Measurements from ENCODE around the gene DAGLB. TPM values are rescaled to one million over a fixed set of nuclear protein-coding genes. Genes with fewer than 3 reads are reported as not detected.
"Not testable (repeated sequence)": the region's sequence is repeated elsewhere in the genome, so short reads cannot be mapped to it uniquely, and the experiment has no call there.

Gene DAGLB
- total and polyA plus RNA-seq, 7 experiments from 2014 or later, result 10.5 to 44.3 (median 37.7) TPM

DNA sequence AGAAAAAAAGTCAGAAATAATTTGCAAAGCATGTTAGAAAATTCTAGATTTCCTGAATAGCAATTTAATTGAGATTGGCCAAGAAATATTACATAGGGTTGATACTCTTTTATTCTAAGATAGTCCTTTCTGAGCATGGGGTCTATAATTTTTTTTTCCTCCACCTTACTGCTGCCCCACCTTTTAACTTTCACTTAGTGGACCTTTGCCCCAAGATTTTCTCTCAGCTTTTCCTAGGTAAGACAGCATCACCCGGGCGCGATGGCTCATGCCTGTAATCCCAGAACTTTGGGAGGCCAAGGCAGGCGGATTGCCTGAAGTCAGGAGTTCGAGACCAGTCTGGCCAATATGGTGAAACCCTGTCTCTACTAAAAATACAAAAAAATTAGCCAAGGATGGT lies 69.2 kb downstream of the DAGLB start:
- H3K4me3 ChIP-seq (ENCODE audit: low read length); H3K9me3 ChIP-seq (ENCODE audit: control insufficient read depth in 2 of 3, low read length in 3 of 3); H3K27me3 Mint-ChIP-seq; DNase-seq; H3K9me3 Mint-ChIP-seq; H3K27ac ChIP-seq (ENCODE audit: low read depth, low read length); ATAC-seq; H3K27me3 ChIP-seq (ENCODE audit: control insufficient read depth in 2 of 2, insufficient read depth in 2 of 2, low read length in 2 of 2); H3K36me3 ChIP-seq (ENCODE audit: control insufficient read depth in 2 of 3, insufficient read depth in 3 of 3, low read length in 3 of 3); POLR2A ChIA-PET; intact Hi-C loops (cut with micrococcal nuclease): not testable (repeated sequence)
- CTCF ChIA-PET, result interaction anchor here (0.7 kb wide), 1 partner anchor 123 kb away, joined by 3 read pairs; no protein-coding TSS in a partner anchor
- peaks cover 0 to 12% (median 3%) of the 10 kb centered on the region in 5 donors for H3K36me3 Mint-ChIP-seq
- H3K4me1 Mint-ChIP-seq, result peaks cover 46 to 74% (median 64%) of the 10 kb centered on the region in 7 donors
- peak overlapping the region in 2 of 10 donors; percentile 5 to 41 for H3K4me3 Mint-ChIP-seq
- peak overlapping the region in 5 of 9 donors; percentile 60 to 84 (median 65) for H3K27ac Mint-ChIP-seq
- peaks cover 29 to 34% of the 10 kb centered on the region in 2 donors for H3K4me1 ChIP-seq (ENCODE audit: control insufficient read depth in 2 of 2, insufficient read depth in 2 of 2, low read length in 2 of 2)

DNA sequence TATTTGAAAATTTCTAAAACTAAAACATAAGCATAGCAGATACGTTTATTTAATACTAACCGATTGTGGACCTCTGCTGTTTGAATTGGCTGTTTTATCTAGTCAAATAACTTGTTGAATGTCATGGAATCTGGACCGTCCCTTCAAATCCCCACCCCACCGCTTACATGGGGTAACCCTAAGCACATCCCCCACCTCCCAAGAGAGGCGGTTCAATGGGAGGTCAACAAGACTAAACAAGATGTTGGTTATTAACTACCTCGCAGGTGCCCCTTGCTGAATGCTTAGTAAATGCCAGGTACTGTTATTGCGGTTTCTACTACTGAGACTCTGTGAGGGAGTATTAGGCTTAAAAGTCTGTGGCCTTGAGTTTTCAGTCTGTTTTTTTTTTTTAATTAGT lies 70.9 kb downstream of the DAGLB start:
- POLR2A ChIA-PET, result interaction anchor here (0.7 kb wide), 1 partner anchor 20 kb away, joined by 3 read pairs; no protein-coding TSS in a partner anchor
- no peak overlapping the region for H3K27ac ChIP-seq (ENCODE audit: low read depth, low read length)
- H3K4me1 Mint-ChIP-seq, result peaks cover 34 to 60% (median 51%) of the 10 kb centered on the region in 7 donors
- H3K4me3 Mint-ChIP-seq, result peak overlapping the region in 9 of 10 donors; percentile 25 to 71 (median 55)
- ATAC-seq, result no peak
- CTCF ChIA-PET, result no interaction called here
- H3K4me1 ChIP-seq (ENCODE audit: control insufficient read depth in 2 of 2, insufficient read depth in 2 of 2, low read length in 2 of 2), result peaks cover 25 to 28% of the 10 kb centered on the region in 2 donors
- peaks cover 0 to 4% (median 0%) of the 10 kb centered on the region in 3 experiments for H3K36me3 ChIP-seq (ENCODE audit: control insufficient read depth in 2 of 3, insufficient read depth in 3 of 3, low read length in 3 of 3)
- peaks cover 0 to 12% (median 3%) of the 10 kb centered on the region in 5 donors for H3K36me3 Mint-ChIP-seq
- H3K9me3 Mint-ChIP-seq, result no peaks in the 10 kb centered on the region
- DNase-seq, result no peak
- no peaks in the 10 kb centered on the region for H3K27me3 Mint-ChIP-seq
- no peaks in the 10 kb centered on the region for H3K9me3 ChIP-seq (ENCODE audit: control insufficient read depth in 2 of 3, low read length in 3 of 3)
- H3K27ac Mint-ChIP-seq, result peak overlapping the region in 8 of 9 donors; percentile 29 to 84 (median 68)
- intact Hi-C loops (cut with micrococcal nuclease), result no loop called here
- H3K4me3 ChIP-seq (ENCODE audit: low read length), result no peak overlapping the region
- H3K27me3 ChIP-seq (ENCODE audit: control insufficient read depth in 2 of 2, insufficient read depth in 2 of 2, low read length in 2 of 2), result no peaks in the 10 kb centered on the region

- DNase-seq, result peak in 7 of 9 donors; percentile 32 to 48 (median 41)
- H3K27ac ChIP-seq (ENCODE audit: low read depth, low read length), result peak overlapping the region; percentile 80
- peaks cover 18 to 22% of the 10 kb centered on the region in 2 donors for H3K4me1 ChIP-seq (ENCODE audit: control insufficient read depth in 2 of 2, insufficient read depth in 2 of 2, low read length in 2 of 2)
- Mint-ChIP-seq H3K9me3 (no peaks in the 10 kb centered on the region), H3K36me3 (peaks cover 0 to 12% (median 3%) of the 10 kb centered on the region in 5 donors), H3K27ac (peak overlapping the region; percentile 90 to 97 (median 93)), H3K4me3 (peak overlapping the region; percentile 80 to 94 (median 92)), H3K27me3 (no peaks in the 10 kb centered on the region), H3K4me1 (peaks cover 24 to 48% (median 39%) of the 10 kb centered on the region in 7 donors)
- H3K36me3 ChIP-seq (ENCODE audit: control insufficient read depth in 2 of 3, insufficient read depth in 3 of 3, low read length in 3 of 3), result peaks cover 0 to 4% (median 0%) of the 10 kb centered on the region in 3 experiments
- ChIA-PET CTCF (interaction anchor here (0.5 kb wide), 1 partner anchor 21 kb away, joined by 3 read pairs; no protein-coding TSS in a partner anchor), POLR2A (interaction anchor here (0.6 kb wide), 1 partner anchor 279 kb away, joined by 3 read pairs; no protein-coding TSS in a partner anchor)
- H3K4me3 ChIP-seq (ENCODE audit: low read length), result peak overlapping the region; percentile 47
- no peak for ATAC-seq
- no peaks in the 10 kb centered on the region for H3K27me3 ChIP-seq (ENCODE audit: control insufficient read depth in 2 of 2, insufficient read depth in 2 of 2, low read length in 2 of 2)
- intact Hi-C loops (cut with micrococcal nuclease), result no loop called here
- H3K9me3 ChIP-seq (ENCODE audit: control insufficient read depth in 2 of 3, low read length in 3 of 3), result no peaks in the 10 kb centered on the region
Measured at GRCh38 chr7:6375348-6376101, 72.2 kb downstream of the DAGLB start.

DNA sequence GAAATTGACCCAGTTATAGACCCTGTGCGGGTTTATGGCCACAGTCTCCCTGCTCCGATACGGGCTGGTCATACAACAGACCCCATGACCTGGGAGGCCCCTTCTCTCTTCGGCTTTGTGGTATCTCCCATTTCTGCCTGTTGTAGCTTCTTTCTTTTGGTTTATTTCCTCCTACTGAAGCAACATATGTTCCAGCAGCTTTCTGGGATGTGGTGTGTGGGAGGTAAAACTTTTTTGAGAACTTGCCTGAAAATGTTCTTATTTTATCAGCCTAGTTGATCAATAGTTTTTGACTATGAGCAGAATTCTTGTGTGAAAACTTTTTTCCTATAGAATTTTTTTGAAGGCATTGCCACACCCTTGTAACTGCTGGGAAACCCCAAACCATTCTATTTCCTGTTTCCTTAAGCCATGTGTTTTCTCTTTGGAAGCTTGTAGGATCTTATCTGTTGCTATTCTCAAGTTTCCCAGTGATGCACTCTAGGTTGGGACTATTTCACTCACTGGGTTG lies 80.0 kb downstream of the DAGLB start:
- H3K9me3 Mint-ChIP-seq, result no peaks in the 10 kb centered on the region
- H3K4me1 ChIP-seq (ENCODE audit: control insufficient read depth in 2 of 2, insufficient read depth in 2 of 2, low read length in 2 of 2), result no peaks in the 10 kb centered on the region
- peaks cover 0 to 14% (median 4%) of the 10 kb centered on the region in 7 donors for H3K4me1 Mint-ChIP-seq
- ChIA-PET POLR2A (no interaction called here), CTCF (no interaction called here)
- H3K36me3 ChIP-seq (ENCODE audit: control insufficient read depth in 2 of 3, insufficient read depth in 3 of 3, low read length in 3 of 3), result no peaks in the 10 kb centered on the region
- H3K9me3 ChIP-seq (ENCODE audit: control insufficient read depth in 2 of 3, low read length in 3 of 3), result no peaks in the 10 kb centered on the region
- DNase-seq (no peak), ATAC-seq (no peak)
- H3K36me3 Mint-ChIP-seq, result no peaks in the 10 kb centered on the region
- H3K4me3 Mint-ChIP-seq, result no peak overlapping the region
- H3K27ac ChIP-seq (ENCODE audit: low read depth, low read length), result no peak overlapping the region
- H3K4me3 ChIP-seq (ENCODE audit: low read length), result no peak overlapping the region
- intact Hi-C loops (cut with micrococcal nuclease), result no loop called here
- no peaks in the 10 kb centered on the region for H3K27me3 ChIP-seq (ENCODE audit: control insufficient read depth in 2 of 2, insufficient read depth in 2 of 2, low read length in 2 of 2)
- no peaks in the 10 kb centered on the region for H3K27me3 Mint-ChIP-seq
- H3K27ac Mint-ChIP-seq, result no peak overlapping the region

- CTCF ChIA-PET, result no interaction called here
- no peak overlapping the region for H3K4me3 ChIP-seq (ENCODE audit: low read length)
- intact Hi-C loops (cut with micrococcal nuclease), result no loop called here
Measured at GRCh38 chr7:6365451-6365850, 82.3 kb downstream of the DAGLB start.

GRCh38 chr7:6360841-6361240 lies 86.9 kb downstream of the DAGLB start:
- H3K36me3 ChIP-seq (ENCODE audit: control insufficient read depth in 2 of 3, insufficient read depth in 3 of 3, low read length in 3 of 3), result no peaks in the 10 kb centered on the region
- Mint-ChIP-seq H3K4me3 (no peak overlapping the region), H3K9me3 (no peaks in the 10 kb centered on the region), H3K4me1 (peaks cover 0 to 6% (median 4%) of the 10 kb centered on the region in 7 donors), H3K27me3 (peaks cover 0 to 2% (median 0%) of the 10 kb centered on the region in 5 donors), H3K36me3 (no peaks in the 10 kb centered on the region), H3K27ac (no peak overlapping the region)
- H3K4me3 ChIP-seq (ENCODE audit: low read length), result no peak overlapping the region
- CTCF ChIA-PET, result interaction anchor here (1.1 kb wide), 1 partner anchor 11 kb away, joined by 3 read pairs; no protein-coding TSS in a partner anchor
- H3K9me3 ChIP-seq (ENCODE audit: control insufficient read depth in 2 of 3, low read length in 3 of 3), result no peaks in the 10 kb centered on the region
- H3K27me3 ChIP-seq (ENCODE audit: control insufficient read depth in 2 of 2, insufficient read depth in 2 of 2, low read length in 2 of 2), result no peaks in the 10 kb centered on the region
- intact Hi-C loops (cut with micrococcal nuclease), result no loop called here
- H3K27ac ChIP-seq (ENCODE audit: low read depth, low read length), result no peak overlapping the region
- POLR2A ChIA-PET, result interaction anchor here (0.7 kb wide), 1 partner anchor 13 kb away, joined by 3 read pairs; no protein-coding TSS in a partner anchor
- DNase-seq (no peak), ATAC-seq (no peak)
- H3K4me1 ChIP-seq (ENCODE audit: control insufficient read depth in 2 of 2, insufficient read depth in 2 of 2, low read length in 2 of 2), result no peaks in the 10 kb centered on the region

More at GRCh38 chr7:6365451-6365850, 82.3 kb downstream of the DAGLB start:
- Mint-ChIP-seq H3K4me3 (no peak overlapping the region), H3K4me1 (peaks cover 0 to 12% (median 6%) of the 10 kb centered on the region in 7 donors), H3K9me3 (no peaks in the 10 kb centered on the region), H3K27me3 (no peaks in the 10 kb centered on the region), H3K27ac (no peak overlapping the region), H3K36me3 (no peaks in the 10 kb centered on the region)
- POLR2A ChIA-PET, result no interaction called here
- Histone ChIP-seq H3K27me3 (ENCODE audit: control insufficient read depth in 2 of 2, insufficient read depth in 2 of 2, low read length in 2 of 2) (no peaks in the 10 kb centered on the region), H3K4me1 (ENCODE audit: control insufficient read depth in 2 of 2, insufficient read depth in 2 of 2, low read length in 2 of 2) (no peaks in the 10 kb centered on the region), H3K9me3 (ENCODE audit: control insufficient read depth in 2 of 3, low read length in 3 of 3) (no peaks in the 10 kb centered on the region), H3K27ac (ENCODE audit: low read depth, low read length) (no peak overlapping the region), H3K36me3 (ENCODE audit: control insufficient read depth in 2 of 3, insufficient read depth in 3 of 3, low read length in 3 of 3) (no peaks in the 10 kb centered on the region)
- DNase-seq (no peak), ATAC-seq (no peak)
